NCI-H1105 treated with DMSO at 0.1 percent for 48 hours (cell line): ENCODE measurements around the gene PTPRF.
A peak's percentile ranks its signal among the peaks of the same experiment; 100 is the strongest.

Experiments used
- DNase-seq: peaks from one replicate; lab custom pipeline; 2025; lab: John Stamatoyannopoulos, UW

Gene PTPRF

DNA sequence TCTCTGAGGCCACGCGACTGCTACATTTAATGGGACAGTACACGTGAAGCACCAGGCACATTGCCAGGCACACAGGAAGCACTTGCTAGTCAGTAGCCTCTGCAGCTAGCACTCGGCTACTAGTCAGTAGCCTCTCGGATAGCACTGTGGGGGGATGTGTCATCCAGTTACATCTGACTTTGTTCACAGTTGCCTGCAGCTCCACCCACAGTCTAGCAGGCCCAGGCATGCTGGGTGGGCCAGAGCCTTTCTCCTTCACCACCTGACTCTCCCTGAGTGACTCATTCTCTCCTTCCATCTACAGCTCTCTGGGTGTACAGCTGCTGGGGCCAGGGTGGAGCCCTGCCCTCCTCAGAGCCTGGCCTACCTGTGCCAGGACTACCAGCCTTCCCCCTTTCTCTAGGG, 51.5 kb downstream of the PTPRF start:
- peak; percentile 96 for DNase-seq

DNA sequence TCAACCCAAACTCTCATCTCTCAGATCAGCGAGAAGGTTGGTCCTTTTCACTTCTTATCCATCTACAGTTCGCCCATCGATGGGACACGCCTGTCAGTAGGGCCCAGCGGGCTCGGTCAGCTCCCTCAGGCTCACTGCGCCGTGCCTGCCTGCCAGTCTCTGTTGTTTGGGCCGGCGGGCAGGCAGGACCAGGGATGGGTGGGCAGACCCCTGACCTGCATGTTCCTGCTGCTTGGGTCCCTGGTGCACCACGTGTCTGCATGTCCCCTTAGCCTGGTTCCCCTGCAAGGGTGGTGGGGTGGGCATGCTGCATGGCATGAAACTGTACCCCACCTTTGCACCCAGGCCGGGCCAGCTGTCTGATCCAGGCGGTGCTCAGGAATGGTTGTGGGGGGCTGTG, 52.4 kb downstream of the PTPRF start:
- DNase-seq = no peak

GRCh38 chr1:43584204-43584603, 53.5 kb downstream of the PTPRF start:
- DNase-seq = no peak

GRCh38 chr1:43585557-43585956, 54.9 kb downstream of the PTPRF start:
- DNase-seq = no peak

DNA sequence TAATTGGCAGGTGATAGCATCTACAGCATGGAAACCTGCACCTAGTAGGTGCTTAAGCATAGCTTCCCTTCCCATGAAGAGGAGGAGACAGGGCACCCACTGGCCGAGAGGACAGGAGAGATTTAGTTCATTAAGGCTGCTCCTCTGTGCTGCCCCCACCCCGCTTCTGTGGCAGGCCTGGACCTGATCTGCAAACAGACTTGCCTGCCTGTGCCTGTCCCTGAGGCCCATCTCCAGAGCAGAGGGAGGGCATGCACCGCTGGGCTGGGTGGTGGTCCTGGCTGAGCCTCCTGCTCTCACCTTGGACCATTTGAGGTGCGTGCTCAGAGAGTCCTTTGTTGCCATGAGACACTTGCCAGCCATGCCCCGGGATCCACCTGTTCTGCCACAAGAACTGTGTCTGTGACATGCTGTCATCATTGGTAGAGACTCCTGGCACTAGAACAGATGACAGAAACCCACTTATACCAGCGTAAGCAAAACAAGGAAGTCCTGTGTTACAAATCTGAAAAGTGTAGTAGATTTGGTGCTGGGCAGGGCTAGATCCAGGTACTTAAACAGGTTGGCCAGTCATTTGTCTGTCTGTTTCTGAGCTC, 55.6 kb downstream of the PTPRF start:
- peak; percentile 79 for DNase-seq

- DNase-seq = no peak
Measured at GRCh38 chr1:43587001-43587400, 56.3 kb downstream of the PTPRF start.

- no peak for DNase-seq
Measured at GRCh38 chr1:43587594-43587993, 56.9 kb downstream of the PTPRF start.

DNA sequence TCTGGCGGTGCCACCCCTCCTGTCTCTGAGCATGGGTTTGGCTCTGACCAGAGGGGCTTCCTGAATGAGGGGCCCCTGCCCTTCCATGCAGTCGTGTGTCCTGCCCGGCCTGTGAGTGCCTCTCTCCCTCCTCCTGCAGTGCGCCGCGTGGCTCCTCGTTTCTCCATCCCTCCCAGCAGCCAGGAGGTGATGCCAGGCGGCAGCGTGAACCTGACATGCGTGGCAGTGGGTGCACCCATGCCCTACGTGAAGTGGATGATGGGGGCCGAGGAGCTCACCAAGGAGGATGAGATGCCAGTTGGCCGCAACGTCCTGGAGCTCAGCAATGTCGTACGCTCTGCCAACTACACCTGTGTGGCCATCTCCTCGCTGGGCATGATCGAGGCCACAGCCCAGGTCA, 57.9 kb downstream of the PTPRF start:
- DNase-seq = no peak

DNA sequence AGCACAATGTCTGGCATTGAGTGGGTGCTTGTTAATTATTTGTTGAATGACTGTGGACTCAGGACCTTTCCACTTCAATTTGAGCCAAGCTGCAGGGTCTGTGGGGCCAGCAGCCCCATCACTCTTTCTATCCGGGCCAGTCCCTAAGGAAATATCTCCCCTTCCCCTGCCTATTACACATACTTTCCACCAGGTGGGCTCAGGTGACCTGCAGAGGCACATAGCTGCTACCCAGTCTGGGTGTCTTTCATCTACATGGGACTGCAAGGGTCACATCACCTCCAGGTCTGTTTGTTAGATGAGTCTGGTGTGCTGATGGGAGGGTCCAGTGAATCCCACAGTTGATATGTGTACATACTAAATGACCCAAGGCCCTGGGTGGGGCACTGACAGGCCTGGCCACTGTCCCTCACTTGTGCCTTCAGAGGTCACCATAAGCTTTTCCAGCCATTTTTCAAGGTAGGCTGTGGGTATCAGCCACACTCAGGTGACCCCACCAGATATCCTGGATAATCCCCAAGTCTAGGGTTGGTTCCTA, 59.8 kb downstream of the PTPRF start:
- peak; percentile 4 for DNase-seq

- DNase-seq = no peak
Measured at GRCh38 chr1:43591181-43591580, 60.5 kb downstream of the PTPRF start.

DNA sequence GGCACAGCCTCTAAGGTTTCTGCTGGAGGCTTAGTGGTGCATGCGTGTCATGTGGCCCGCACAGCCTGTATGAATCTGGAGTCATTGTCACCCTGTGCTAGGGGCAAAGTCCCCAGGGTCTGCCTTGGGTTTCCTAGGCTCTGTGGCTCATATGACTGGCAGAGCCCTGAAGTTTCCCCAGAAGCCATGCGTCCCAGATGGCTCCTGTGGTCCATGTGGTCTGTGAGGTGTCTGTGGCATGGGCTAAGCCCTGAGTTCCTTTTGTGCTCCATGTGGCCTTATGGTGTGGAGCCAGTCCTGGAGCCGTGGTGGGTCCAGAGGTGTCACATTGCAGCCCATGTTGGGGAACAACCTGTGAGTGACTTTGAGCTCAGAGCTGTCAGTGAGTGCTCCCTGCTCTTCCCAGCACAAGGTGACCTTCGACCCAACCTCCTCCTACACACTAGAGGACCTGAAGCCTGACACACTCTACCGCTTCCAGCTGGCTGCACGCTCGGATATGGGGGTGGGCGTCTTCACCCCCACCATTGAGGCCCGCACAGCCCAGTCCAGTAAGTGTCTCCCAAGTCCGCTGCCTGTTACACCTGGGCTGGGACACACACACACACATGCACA, 61.5 kb downstream of the PTPRF start:
- DNase-seq = no peak

DNA sequence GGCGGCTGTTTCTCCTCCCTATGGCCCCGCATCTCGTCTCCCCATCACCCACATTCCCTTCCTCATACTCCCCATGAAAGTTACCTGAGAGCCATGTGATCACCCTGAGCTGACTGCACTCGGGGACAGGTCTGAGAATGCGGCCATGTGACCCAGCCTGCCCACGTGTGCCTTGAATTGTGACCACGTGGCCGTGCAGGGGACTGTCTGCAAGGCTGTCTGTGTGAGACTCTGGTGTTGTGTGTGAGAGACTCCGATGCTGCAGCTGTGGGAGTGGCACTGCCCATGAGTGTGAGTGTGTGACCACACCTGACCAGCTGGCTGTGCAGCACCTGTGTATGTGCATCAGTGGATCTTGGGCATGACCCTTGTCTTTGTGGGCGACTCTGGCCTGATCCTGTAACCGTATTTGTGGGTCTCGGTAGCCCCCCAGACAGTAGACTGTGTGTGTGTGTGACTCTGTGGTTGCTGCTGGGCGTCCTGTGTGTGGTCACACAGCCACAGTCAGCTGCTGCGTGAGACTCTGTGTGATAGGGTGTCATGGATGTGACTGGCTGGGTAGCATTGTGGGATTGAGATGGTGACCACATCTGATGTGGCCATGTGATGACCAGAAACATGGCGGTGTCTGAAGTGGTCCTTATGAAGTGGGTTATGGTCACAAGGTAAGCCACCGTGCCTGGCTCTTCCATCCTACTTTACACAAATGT, 62.4 kb downstream of the PTPRF start:
- no peak for DNase-seq

GRCh38 chr1:43596579-43596978, 65.9 kb downstream of the PTPRF start:
- DNase-seq = no peak

GRCh38 chr1:43597028-43597427, 66.3 kb downstream of the PTPRF start:
- DNase-seq = no peak

GRCh38 chr1:43597721-43598120, 67.0 kb downstream of the PTPRF start:
- no peak for DNase-seq

GRCh38 chr1:43598622-43599021, 67.9 kb downstream of the PTPRF start:
- DNase-seq = no peak

DNA sequence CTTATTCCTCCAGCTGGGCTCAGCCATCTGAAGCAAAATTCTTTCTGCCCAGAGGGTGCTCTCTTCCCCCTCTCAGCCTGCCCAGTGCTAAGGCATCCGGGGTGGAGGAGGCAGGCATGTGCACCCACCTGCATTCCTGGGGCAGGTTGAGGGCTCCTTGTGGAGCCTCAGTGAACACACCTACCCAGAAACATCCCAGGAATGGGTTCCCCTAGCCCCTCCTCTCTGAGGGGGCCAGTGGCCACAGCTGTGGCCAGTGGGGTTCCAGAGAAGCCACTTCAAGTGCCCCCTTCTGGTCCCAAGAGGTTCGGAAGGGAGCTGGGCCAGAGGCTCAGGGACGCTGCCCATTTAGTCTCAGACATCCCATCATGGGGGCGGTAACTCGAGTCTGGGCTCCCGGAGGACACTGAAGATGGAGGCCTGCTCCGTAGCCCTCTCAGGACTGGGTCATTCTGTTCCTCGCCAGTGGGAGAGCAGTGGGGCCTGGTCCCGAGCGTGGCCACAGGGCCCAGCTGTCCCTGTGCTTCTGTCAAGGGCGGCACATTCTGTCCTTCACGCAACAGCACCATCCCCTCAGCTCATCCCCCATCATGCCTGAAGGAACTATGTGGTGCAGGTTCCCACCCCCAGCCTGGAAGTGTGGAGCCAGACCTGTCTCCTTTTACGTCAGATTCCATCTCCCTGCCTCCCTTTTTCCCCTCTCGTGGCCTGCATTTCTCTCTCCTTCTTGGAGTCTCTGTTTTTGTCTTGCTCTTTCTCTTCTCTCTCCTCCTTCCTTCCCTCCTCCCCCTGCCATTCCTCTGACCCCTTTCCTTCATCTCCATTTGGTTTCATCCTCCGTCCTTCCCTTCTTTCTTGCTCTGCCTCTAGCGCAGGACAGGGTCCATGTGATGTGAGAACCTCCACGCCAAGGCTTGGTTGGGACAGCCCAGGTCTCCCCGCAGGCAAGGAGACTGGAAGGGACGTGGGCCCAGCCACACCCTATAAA, 69.6 kb downstream of the PTPRF start:
- DNase-seq = no peak

GRCh38 chr1:43602990-43603389, 72.3 kb downstream of the PTPRF start:
- DNase-seq = no peak

DNA sequence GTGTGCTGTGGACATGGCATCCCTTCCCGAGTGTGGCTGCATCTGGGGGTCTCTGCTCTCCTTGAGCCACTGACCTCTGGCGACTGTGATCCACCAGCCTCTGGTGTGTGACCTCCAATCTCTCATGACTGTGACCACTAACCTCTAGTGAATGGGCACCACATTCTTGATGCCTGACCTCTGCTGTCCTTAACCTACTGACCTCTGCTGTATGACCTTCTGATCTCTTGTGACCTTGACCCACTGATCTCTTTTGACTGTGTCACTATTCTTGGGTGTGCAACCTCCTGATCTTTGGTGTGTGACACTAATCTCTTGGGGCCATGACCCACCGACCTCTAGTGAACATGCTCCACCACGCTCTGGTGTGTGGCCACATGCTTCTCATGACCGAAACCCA, 73.5 kb downstream of the PTPRF start:
- no peak for DNase-seq

DNA sequence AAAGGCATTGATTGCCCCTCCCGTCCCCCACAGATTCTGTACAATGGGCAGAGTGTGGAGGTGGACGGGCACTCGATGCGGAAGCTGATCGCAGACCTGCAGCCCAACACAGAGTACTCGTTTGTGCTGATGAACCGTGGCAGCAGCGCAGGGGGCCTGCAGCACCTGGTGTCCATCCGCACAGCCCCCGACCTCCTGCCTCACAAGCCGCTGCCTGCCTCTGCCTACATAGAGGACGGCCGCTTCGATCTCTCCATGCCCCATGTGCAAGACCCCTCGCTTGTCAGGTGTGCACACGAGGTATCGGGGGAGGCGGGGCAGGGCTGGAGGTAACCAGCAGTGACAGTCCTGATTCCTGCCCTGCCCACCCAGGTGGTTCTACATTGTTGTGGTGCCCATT, 74.5 kb downstream of the PTPRF start:
- DNase-seq = no peak

DNA sequence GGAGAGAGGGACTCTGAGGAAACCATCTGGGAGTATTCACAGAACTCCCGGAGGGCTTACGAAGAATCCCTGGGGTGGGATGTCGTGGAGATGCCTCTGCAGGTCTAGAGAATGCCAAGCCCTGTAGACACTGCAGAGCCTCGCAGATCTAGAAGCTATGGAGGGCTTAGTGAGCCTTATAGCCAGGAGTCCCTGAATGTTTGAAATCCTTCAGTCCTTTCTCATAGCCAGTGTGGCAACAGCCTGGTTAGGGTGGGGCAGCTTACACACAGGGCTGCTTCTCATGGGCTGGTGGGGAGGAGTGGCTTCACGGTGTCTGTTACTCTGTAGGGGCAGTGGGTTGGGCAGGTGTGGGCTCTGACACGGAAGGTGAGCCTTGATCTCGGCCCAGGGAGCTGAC, 75.1 kb downstream of the PTPRF start:
- DNase-seq = no peak

DNA sequence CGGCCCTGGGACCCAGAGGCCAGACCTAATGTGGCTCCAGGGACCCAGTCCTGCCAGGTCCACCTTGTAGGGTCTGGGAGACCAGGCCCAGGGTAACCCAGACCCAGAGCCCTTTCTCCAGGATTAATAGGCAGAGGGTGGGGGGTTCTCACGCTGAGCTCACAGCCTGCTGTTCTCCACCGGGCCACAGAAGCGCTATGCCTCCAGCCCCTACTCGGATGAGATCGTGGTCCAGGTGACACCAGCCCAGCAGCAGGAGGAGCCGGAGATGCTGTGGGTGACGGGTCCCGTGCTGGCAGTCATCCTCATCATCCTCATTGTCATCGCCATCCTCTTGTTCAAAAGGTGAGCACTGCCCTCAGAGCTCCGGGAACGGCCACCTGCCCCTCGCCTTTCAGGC, 75.9 kb downstream of the PTPRF start:
- no peak for DNase-seq
